ENCODE measurements around the gene PRPF40B.

- TF ChIP-seq CTCF (IDR thresholded peaks at IDR 0.05): no peak
- TF ChIP-seq ZFX (IDR thresholded peaks at IDR 0.05; ENCODE audit: borderline replicate concordance): no peak
These were observed 42.0 kb downstream of the PRPF40B start for GRCh38 chr12:49665384-49665783.
